ENCODE results near the gene IFNL1. TPM values are rescaled to one million over a fixed set of nuclear protein-coding genes. Genes with fewer than 3 reads are reported as not detected.

The IFNL1 gene
- total RNA-seq, 1 donor = not detected

- DNase-seq (ENCODE audit: low read depth) = no peak
- no peak for TF ChIP-seq CTCF (IDR thresholded peaks at IDR 0.05; ENCODE audit: insufficient read depth, low read length)
- H3K4me3 ChIP-seq (ENCODE audit: low read depth, low read length) = no peak overlapping the region
Observed at GRCh38 chr19:39310558-39311311, 14.5 kb downstream of the IFNL1 start.

- DNase-seq (ENCODE audit: low read depth) = no peak
- H3K4me3 ChIP-seq (ENCODE audit: low read depth, low read length) = no peak overlapping the region
- no peak for TF ChIP-seq CTCF (IDR thresholded peaks at IDR 0.05; ENCODE audit: insufficient read depth, low read length)
Observed at GRCh38 chr19:39314016-39314728, 18.0 kb downstream of the IFNL1 start.

- no peak for DNase-seq (ENCODE audit: low read depth)
- no peak overlapping the region for H3K4me3 ChIP-seq (ENCODE audit: low read depth, low read length)
- TF ChIP-seq CTCF (IDR thresholded peaks at IDR 0.05; ENCODE audit: insufficient read depth, low read length) = no peak
Observed at GRCh38 chr19:39315933-39316332, 19.7 kb downstream of the IFNL1 start.

GRCh38 chr19:39316627-39317321 is 20.6 kb downstream of the IFNL1 start:
- no peak for TF ChIP-seq CTCF (IDR thresholded peaks at IDR 0.05; ENCODE audit: insufficient read depth, low read length)
- DNase-seq (ENCODE audit: low read depth) = no peak

GRCh38 chr19:39317476-39317875 is 21.3 kb downstream of the IFNL1 start:
- TF ChIP-seq CTCF (IDR thresholded peaks at IDR 0.05; ENCODE audit: insufficient read depth, low read length) = no peak
- DNase-seq (ENCODE audit: low read depth) = no peak
- no peak overlapping the region for H3K4me3 ChIP-seq (ENCODE audit: low read depth, low read length)

More at GRCh38 chr19:39316627-39317321, 20.6 kb downstream of the IFNL1 start:
- H3K4me3 ChIP-seq (ENCODE audit: low read depth, low read length) = no peak overlapping the region

- H3K4me3 ChIP-seq (ENCODE audit: low read depth, low read length) = no peak overlapping the region
- no peak for TF ChIP-seq CTCF (IDR thresholded peaks at IDR 0.05; ENCODE audit: insufficient read depth, low read length)
- DNase-seq (ENCODE audit: low read depth) = no peak
Observed at GRCh38 chr19:39318071-39318470, 21.9 kb downstream of the IFNL1 start.
